HG02884 (cell line): ENCODE measurements around the gene EEF1AKMT3.

Experiments
- ATAC-seq: cut with Tn5 transposase; IDR thresholded peaks from one replicate; pipeline ENCODE4 v1.9.1; 2021; ENCODE audit warnings: mild to moderate bottlenecking, moderate library complexity; ENCODE audit not compliant: unreplicated experiment

The EEF1AKMT3 gene

DNA sequence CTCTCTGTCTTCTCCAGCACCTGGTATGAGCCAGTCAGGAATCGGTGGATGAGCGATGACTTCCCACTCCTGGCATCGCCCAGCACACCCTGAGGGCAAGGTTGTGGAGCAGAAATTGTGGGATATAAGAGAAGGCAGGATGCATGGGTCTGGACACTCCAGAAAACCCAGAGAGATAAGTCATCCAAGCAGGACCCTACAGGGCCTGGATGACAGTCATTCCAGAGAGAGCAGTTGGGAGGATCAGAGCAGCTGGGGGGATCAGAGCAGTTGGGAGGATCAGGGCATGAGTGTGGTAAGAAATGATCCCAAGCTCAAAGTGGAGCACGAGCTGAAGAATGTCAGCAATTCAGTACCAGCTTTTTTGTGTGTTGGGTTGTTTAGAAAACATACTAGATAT lies 37.8 kb upstream of the EEF1AKMT3 start:
- no peak for ATAC-seq

DNA sequence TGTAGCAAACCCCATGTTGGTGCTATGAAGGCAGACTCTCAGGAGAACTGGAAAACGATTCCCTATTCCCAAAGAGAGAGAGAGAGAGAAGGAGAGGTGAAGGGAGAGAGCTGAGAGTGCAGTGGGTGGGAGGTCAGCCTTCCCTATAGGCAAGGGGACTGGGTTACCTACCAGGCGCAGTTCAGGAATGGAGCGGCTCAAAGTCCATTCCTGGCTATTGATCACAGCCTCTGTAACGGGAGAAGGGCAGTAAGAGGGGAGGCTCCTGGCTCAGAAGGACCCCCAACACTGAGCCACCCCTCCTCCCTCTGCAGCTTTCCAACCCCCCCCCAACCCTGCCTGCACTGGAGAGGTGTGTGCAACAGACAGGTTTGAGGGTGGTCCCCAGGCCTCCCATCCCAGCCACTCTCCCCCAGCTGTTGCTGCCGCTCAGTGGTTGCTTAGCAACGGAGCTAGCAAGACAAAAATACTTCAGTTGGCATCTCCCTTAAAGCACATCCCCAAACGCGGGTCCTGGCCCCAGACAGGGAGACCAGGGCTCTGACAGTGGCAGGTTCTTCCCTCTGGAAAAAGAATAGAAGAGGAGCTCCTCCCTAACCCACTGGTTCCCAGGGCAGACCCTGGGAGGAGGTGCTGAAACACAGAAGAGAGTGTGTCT lies 37.1 kb upstream of the EEF1AKMT3 start:
- no peak for ATAC-seq

DNA sequence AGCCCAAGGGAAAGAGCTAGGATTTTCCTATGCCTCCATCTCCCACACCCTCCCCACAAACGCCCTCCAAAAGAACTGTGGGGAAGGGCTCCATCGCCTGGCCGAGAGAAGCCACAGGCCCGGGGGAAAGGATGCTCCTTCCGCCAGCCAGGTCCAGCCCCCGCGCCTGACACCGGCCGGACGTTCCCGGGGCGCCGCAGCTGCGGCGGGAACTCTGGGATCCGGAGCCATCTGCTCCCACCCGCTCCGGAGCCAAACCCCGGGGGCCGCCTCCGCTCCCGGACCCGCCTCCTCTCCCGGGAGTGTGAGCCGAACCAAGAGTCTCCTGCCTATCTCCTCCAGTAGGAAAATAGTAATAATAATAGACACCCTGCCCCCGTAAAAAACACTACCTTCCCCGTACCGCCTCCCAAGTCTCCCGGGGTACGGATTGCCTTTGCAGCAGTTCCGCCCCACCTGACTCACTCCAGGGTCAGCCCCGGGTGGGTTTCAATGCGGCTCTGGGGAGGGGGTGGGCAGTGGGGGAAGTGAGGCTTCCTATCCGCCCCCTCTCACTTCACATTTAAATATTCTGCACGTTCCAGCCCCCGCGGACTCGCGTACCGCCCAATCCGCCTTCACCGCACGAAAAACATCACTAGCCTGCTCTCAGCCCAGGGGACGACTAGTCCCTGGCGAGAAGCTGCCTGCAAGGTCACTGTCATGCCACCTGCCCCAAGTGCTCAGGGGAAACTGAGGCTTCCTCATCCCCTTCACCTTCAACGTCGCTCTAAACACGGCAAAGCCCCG lies 36.3 kb upstream of the EEF1AKMT3 start:
- ATAC-seq, result no peak

DNA sequence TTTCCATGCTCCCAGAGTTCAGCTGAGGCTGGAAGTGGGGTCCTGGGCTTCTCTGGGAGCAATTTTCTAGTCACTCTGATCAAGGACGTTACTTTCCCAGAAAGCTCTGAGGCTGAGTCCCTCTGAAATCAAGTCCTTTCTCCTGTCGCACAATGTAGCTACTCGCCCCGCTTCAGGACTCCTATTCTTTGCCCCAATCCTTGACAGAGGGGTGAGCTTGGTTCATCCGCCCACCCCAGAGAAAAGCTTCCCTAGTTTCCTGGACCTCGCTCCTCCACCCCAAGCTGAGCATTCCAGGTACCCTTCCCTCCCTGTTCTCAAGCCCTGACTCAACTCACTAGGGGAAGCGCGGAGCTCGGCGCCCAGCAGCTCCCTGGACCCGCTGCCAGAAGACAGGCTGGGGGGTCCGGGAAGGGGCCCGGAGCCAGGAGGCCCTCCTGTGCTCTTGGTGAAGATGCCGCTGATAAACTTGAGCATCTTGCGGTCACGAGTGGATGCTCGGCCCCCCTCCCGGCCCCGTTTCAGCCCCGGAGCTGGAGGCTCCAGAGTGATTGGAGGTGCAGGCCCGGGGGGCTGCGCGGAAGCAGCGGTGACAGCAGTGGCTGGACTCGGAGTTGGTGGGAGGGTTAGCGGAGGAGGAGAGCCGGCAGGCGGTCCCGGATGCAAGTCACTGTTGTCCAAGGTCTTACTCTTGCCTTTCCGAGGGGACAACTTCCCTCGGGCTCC lies 35.5 kb upstream of the EEF1AKMT3 start:
- ATAC-seq, result no peak

DNA sequence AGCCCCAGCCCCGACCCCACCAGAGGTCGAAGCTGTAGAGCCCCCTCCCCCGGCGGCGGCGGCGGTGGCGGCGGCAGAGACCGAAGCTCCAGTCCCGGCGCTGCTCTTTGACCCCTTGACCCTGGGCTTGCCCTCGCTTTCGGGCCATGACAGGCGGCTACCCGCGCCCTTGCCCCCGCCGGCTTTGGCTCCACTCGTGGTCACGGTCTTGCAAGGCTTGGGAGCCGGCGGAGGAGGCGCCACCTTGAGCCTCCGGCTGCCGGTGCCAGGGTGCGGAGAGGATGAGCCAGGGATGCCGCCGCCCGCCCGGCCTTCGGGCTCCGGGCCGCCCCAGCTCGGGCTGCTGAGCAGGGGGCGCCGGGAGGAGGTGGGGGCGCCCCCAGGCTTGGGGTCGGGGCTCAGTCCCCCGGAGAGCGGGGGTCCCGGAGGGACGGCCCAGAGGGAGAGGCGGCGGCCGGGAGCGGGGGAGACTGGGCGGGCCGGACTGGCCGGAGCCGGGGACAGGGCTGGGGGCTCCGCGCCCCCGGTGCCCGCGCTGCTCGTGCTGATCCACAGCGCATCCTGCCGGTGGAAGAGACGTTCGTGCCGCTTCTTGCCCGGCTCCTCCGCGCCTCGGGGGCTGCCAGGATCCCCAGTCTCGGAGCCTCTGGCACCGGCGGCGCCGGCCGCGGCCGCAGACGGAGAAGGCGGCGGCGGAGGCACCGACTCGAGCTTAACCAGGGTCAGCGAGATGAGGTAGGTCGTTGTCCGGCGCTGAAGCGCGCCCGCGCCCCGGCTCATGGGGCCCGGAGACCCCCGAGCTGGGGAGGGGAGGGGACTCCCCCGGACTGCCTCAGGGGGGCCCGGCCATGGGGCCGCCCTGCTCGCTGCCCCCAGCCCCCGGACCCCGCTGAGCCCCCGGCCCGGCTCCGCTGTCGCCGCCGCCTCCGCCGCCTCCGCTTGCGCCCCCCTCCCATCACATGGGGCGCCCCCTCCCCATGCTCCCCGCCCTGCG lies 34.6 kb upstream of the EEF1AKMT3 start:
- no peak for ATAC-seq

DNA sequence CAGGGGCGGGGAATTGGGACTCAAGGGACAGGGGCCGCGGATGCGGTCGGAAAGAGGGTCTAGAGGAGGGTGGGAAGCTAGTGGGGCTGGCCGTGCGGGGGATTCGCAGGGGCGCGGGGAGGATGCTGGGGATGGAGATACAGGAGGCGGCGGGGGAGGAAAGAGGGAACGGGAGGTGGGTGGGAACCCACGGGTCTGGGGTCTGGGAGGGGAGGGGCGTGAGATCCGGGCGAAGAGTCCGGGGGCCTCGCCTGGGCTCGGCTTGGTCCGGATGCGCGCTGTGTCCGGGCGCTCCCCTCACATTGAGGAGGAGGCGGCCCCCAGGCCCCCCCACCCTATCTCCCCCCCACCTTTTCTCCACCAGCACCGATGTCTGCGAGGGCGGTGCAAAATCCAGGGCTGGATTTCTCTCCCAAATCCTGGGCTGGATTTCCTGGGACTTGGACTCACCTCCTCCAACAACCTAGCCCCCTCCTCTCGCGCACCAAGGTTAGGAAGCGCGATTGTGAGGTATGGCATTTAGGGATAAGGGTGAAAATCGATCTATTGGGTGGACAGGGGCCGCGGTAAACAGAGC lies 33.7 kb upstream of the EEF1AKMT3 start, which contains the start of gene AGAP2:
AGAP2 (minus strand) TSS at position 82 of the 577 bp plus-strand sequence. CDS start 496 bp downstream, outside the sequence.
- ATAC-seq, result no peak

DNA sequence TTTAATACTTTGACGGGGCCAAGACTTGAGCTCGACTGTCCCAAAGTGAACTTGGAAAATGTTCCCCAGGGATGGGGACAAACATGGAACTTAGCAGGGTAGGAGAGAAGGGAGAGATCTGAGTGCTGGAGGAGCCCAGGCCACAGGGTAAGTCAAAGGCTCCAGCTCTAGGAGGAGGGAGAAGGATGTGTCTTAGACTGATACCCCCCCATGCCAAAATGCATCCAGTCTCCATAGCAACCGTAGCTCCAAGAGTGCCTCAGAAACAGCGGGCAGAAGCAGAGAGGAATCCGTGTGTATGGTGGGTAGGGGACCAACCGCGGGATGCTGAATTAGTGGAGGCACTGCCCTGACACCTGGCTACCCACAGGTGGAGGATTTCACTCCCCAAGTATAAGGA lies 33.0 kb upstream of the EEF1AKMT3 start:
- no peak for ATAC-seq

DNA sequence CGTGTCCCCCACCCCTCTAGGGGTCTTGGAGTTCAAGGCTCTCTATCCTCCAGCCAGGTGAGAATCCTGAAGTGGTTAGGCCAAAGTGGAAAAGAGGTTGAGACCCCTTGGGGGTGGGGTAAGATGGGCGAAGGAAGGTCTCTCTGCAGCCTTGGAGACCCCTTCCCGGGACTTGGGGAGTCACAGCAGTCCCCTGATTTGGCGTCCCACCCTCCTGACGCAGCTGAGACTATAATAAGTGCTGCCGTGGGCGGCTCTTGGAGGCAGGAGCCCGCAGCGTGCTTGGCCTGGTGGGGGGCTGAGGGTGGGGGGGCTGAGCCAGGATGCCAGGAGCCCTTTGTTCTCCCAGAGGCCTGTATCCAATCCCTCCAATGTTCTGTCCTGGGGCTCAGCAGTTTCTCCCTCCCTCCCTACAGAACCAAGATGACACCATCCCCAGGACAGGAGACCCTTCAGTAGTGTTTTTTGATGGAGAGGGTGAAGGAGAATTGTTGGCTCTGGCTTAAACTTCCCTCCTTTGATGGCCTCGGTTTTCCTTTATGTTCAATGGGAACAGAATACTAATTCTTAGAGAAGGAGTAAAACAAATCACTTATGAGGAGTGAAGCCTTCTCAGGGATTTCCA lies 32.4 kb upstream of the EEF1AKMT3 start:
- ATAC-seq, result no peak

DNA sequence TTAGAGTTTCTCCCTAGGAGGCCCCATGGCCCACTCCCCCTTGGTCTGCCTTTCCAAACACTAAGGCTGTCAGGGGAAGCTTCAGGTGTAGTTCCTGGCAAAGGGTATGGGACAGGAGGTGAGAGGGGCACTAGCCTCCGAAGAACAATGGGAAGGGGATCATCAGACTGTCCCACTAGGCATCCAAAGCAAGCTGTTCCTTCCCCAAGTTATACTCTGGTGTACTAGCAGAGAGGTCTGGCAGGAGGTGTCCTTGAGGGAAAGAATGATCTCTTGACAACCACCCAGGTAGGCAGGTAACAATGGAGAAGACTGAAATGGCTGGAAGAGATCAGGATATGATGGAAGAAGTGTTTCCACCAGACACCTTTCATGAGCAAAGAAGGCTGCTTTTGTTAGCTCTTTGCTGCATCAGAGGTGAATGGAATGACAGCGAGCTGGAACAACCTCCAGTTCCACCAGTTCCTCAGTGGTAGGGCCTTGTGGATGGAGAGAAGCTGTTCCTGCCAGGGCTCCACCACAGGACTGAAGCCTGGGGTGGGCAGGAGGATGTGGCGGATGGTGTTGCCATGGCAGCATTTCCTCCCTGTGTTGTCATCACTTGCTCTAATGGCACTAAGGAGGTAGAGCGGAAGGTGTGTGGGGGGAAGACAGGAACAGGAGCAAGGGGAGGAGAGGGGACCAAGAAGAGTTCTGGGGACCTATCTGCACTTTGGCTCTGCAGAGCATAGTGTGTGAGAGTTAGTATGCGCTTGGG lies 31.6 kb upstream of the EEF1AKMT3 start:
- ATAC-seq, result peak; percentile 39

DNA sequence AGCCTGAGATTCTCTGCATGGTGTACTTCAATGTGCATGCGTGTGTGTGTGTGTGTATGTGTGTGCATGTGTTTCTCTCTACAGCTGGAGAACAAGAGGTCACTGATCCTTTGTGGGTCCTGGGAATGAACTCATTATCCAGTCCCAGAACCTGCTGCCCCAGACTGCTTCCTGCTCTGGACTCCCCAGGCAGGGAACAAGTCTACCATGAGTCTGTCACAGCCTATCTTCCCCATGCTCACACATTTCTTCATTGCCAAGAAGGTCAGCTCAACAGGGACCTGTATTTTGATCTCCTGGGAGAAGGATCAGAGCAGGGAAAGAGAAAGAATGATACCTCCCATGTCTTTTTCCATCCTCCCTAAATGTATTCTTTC lies 31.0 kb upstream of the EEF1AKMT3 start:
- no peak for ATAC-seq

DNA sequence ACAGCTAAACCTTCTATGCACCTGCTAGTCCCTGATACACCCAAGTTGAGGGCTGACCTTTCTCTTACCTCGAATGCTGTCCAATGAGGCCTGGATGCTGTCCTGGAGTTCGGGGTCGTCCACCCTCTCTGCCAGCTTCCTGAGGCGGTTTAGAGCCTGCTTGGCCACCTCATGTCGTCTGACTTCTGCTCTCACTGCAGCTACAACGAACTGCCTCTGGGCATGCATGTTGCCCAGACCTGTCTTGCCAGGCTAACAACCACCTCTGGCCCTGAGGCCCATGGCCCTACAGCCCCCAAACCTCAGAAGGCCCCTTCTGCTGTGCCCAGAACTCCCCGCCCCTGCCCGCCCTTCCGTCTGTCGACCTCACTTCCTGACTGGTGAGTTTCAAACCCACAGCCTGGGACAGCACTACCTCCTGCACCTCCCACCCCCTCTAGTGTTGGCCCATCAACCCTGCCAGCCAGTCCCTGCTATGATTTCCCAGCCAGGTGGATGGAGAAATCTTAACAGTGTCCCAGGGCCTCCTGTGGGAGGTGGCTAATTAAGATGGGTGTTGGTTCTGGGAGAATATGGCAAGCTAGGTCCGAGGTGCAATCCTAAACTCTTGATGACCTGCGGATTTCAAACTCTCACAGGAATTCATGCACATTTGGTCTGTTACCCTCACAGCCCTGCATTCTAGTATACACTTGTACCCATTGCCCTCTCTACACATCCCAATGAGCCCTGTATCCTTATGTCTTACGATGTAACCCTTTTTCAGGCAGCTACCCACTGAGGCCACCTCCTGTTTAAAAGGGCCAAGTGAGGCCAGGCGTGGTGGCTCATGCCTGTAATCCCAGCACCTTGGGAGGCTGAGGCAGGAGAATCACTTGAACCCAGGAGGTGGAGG lies 30.3 kb upstream of the EEF1AKMT3 start:
- ATAC-seq, result peak; percentile 47

DNA sequence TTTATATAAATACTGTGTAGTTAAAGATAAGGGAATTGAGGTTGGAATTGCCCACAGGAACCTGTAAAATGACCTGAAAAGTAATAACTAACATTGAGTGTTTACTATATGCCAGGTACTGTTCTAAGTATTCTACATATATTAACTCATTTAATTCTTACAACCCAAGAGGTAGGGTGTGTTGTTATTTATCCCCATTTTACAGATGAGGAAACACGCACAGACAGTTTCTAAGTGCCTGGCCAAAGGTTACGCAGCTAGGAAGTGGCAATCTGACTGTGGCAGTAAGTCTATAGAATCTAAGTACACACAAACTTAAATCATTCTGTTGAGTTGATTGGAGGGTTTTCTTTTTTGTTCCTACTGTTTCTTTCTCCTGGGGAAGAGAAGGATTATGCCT lies 28.6 kb upstream of the EEF1AKMT3 start:
- no peak for ATAC-seq

DNA sequence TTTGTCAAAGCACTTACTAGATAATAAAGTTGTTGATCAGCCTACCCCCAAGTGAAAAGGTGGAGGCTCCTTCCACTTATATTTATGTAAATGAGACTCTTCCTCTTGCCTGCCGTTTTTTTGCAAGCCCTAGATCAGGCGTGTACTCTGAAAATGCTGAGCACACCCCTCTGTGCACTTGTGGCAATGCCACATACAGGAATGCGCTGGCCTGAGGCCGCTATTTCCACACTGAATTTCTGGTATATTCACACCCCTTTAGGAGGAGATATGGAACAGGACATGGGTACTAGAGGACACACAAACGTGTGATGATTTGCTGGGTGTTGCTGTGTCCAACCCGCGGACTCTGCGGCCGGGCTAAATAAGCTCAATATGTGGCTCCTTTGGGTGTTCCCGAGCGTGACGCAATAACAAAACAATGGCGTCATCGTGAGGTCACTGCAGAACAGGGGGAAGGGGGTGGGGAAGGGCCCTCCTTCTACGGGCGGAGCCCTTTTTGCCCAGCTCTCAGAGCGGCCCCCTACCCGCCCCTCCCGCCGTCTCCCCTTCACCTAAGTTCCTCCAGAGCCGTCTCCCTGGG lies 28.1 kb upstream of the EEF1AKMT3 start:
- peak; percentile 33 for ATAC-seq

DNA sequence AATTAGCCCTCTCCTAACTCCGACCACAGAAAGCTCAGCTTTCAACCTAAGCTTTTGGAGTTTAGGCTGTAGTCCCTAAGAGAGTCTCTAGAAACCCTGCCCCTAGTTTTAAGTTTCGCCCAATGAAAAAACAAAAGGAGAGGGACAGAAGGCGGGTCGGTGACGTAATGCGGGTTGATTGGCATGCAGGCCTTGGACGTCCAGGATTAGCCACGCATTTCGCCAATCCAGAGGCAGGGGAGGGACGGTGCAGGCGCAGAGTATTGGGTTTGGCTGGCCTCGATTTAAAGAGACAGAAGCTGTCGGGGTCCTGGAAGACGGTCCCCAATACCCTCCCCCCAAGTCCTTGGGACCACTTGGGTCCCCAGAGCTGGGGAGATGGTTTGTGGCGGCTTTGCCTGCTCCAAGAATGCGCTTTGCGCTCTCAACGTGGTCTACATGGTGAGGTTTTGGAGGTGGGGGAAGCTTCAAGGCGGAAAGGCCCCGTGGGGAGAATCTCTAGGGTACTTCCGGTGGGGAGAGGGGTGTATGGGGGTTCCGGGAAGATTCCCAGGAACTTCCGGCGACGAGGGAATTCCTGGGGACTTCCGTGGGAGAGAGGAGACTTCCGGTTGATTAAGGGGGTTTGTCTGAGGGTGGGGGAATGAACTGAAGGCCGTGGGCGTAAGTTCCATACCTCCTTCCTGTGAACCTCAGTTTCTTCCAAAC lies 27.5 kb upstream of the EEF1AKMT3 start, which contains the start of gene TSPAN31:
TSPAN31 (plus strand) TSS at position 263 of the 708 bp plus-strand sequence; CDS start at position 379, 116 bp downstream.
- ATAC-seq, result peak; percentile 78

DNA sequence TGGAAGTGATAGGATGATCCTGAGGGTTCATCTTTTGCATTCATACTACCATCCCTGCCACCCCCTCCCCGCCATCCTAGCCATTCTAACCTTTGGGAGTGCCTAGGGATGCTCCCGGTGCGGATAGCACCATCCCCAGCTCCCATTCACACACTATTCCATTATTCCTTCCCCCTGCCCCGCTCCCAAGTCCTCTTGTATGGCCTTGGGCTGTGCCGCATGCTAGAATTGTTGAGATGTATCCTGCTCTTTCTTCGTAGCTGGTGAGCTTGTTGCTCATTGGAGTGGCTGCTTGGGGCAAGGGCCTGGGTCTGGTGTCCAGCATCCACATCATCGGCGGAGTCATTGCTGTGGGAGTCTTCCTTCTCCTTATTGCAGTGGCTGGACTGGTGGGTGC lies 26.9 kb upstream of the EEF1AKMT3 start:
- ATAC-seq, result no peak

DNA sequence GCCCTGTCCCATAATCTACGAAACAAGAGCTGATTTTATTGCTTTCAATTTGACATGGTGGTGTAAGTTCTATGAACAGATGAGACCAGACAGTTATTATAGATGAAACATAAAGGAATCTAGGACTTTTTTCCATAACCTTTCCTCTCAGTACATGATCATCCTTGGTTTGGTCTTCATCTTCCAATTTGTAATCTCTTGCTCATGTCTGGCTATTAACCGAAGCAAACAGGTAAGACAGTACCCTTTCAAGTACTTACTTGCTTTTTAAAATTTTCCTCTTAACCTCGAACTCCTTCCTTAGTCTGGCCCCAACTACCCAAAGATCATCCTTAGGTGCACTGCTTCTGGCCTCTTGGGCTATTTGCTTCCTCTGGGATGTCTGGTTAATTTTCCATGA lies 26.4 kb upstream of the EEF1AKMT3 start:
- ATAC-seq, result no peak

DNA sequence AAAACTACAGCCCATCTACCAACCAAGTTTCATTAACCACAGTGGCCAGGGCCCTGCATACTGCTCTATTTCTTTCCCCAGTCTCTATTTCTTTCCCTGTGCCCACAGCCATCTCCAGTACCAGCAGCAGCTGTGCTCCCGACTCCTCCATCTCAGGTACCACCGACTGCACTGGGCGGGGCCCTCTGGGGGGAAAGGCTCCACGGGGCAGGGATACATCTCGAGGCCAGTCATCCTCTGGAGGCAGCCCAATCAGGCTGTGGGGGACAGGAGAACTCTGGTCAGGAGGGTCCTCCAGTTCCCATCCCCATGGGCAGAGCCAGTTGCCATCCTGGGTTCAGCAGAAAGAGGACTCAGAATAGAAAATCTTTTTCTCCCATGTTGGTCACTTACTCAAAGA lies 23.4 kb upstream of the EEF1AKMT3 start:
- no peak for ATAC-seq
